CD14-positive monocyte (primary cell): ENCODE data around the gene SUPT5H. TPM values are rescaled to one million over a fixed set of nuclear protein-coding genes. Genes with fewer than 3 reads are reported as not detected.

ENCODE experiments used
- DNase-seq, 3 donors: peaks; one replicate each; pipeline ENCODE4 v3.0.0-alpha.2; 2011 to 2022
- H2AFZ ChIP-seq: 2 replicates; pipeline ENCODE4 v1.6.0; 2012; ENCODE audit warnings: mild to moderate bottlenecking, low read depth, low read length, inconsistent platforms; ENCODE audit not compliant: insufficient read depth, poor library complexity, severe bottlenecking
- H3K27ac ChIP-seq, 2 donors: 1 replicate in 1 of 2; 2 replicates in 1 of 2; pipeline ENCODE4 v1.5.1; 2012 to 2013; ENCODE audit warnings: low read length in 2 of 2, control low read depth in 1 of 2, inconsistent platforms in 1 of 2, low read depth in 1 of 2, mild to moderate bottlenecking in 1 of 2
- H3K27me3 ChIP-seq, 2 donors: one replicate each; pipeline versions ENCODE4 v1.6.0 to v1.6.1; 2011 to 2013; ENCODE audit warnings: low read length in 2 of 2; ENCODE audit not compliant: control insufficient read depth in 2 of 2, insufficient read depth in 2 of 2
- H3K36me3 ChIP-seq, 2 donors: replicated peaks in 1 of 2; 1 replicate in 1 of 2; 2 replicates in 1 of 2; pipeline versions ENCODE4 v1.5.1 to v1.6.1; 2012 to 2013; ENCODE audit warnings: low read length in 2 of 2, control low read depth in 1 of 2, inconsistent platforms in 1 of 2, mild to moderate bottlenecking in 1 of 2; ENCODE audit not compliant: insufficient read depth in 2 of 2, control insufficient read depth in 1 of 2
- H3K4me1 ChIP-seq, 2 donors: 1 replicate in 1 of 2; 2 replicates in 1 of 2; pipeline versions ENCODE4 v1.5.1 to v1.6.1; 2012 to 2013; ENCODE audit warnings: low read length in 2 of 2, control low read depth in 1 of 2, inconsistent platforms in 1 of 2, mild to moderate bottlenecking in 1 of 2, moderate library complexity in 1 of 2; ENCODE audit not compliant: insufficient read depth in 2 of 2, control insufficient read depth in 1 of 2
- H3K4me2 ChIP-seq: replicated peaks from 2 replicates; pipeline ENCODE3; 2012; ENCODE audit warnings: low read length, moderate library complexity, mild to moderate bottlenecking; ENCODE audit not compliant: poor library complexity, severe bottlenecking; ENCODE audit errors: extremely low read depth
- H3K4me3 ChIP-seq, 3 experiments: fragments of 200-600 bp in 1 of 3; sonication (generic) in 1 of 3; replicated peaks in 1 of 3; 1 replicate in 2 of 3; 2 replicates in 1 of 3; pipeline ENCODE4 v1.5.1; 2011 to 2013; ENCODE audit warnings: low read length in 3 of 3, mild to moderate bottlenecking in 3 of 3, control low read depth in 2 of 3, low read depth in 2 of 3, inconsistent platforms in 1 of 3, moderate library complexity in 1 of 3
- H3K79me2 ChIP-seq: 2 replicates; pipeline ENCODE4 v1.6.0; 2012; ENCODE audit warnings: mild to moderate bottlenecking, control low read depth, inconsistent platforms, low read length, moderate library complexity; ENCODE audit not compliant: insufficient read depth
- H3K9ac ChIP-seq: 2 replicates; pipeline ENCODE4 v1.6.0; 2017; ENCODE audit warnings: low read length, mild to moderate bottlenecking; ENCODE audit not compliant: insufficient read depth, poor library complexity, severe bottlenecking
- H3K9me3 ChIP-seq, 2 donors: replicated peaks in 1 of 2; 1 replicate in 1 of 2; 2 replicates in 1 of 2; pipeline versions ENCODE4 v1.5.1 to v1.6.1; 2012 to 2013; ENCODE audit warnings: low read length in 2 of 2, control low read depth in 1 of 2; ENCODE audit not compliant: control insufficient read depth in 1 of 2, insufficient read depth in 1 of 2
- H4K20me1 ChIP-seq: 2 replicates; pipeline ENCODE4 v1.6.0; 2012; ENCODE audit warnings: mild to moderate bottlenecking, low read length, control low read depth, moderate library complexity; ENCODE audit not compliant: insufficient read depth
- H3K27ac Mint-ChIP-seq, 7 donors: one replicate each; pipeline ENCODE4 v1.8.0; 2020; ENCODE audit warnings: mild to moderate bottlenecking in 7 of 7, mixed read lengths in 7 of 7, moderate library complexity in 6 of 7, inconsistent platforms in 2 of 7
- H3K27me3 Mint-ChIP-seq, 3 donors: one replicate each; pipeline ENCODE4 v1.8.0; 2021 to 2022; ENCODE audit warnings: low read depth in 3 of 3, mild to moderate bottlenecking in 3 of 3, mixed read lengths in 3 of 3, moderate library complexity in 3 of 3, inconsistent platforms in 1 of 3
- H3K36me3 Mint-ChIP-seq, 2 donors: one replicate each; pipeline ENCODE4 v1.8.0; 2020; ENCODE audit warnings: mixed read lengths in 2 of 2, inconsistent platforms in 1 of 2, mild to moderate bottlenecking in 1 of 2
- H3K4me1 Mint-ChIP-seq: one replicate; pipeline ENCODE4 v1.8.0; 2020; ENCODE audit warnings: mild to moderate bottlenecking, mixed read lengths
- H3K4me3 Mint-ChIP-seq, 2 donors: one replicate each; pipeline ENCODE4 v1.8.0; 2020; ENCODE audit warnings: mild to moderate bottlenecking in 2 of 2, mixed read lengths in 2 of 2, moderate library complexity in 1 of 2
- H3K9me3 Mint-ChIP-seq, 7 donors: one replicate each; pipeline ENCODE4 v1.8.0; 2020 to 2022; ENCODE audit warnings: mixed read lengths in 7 of 7, mild to moderate bottlenecking in 6 of 7, moderate library complexity in 6 of 7, inconsistent platforms in 2 of 7
- WGBS: methylation state at CpG from one replicate; pipeline ENCODE4 v1.1.5; 2013; ENCODE audit warnings: missing lambda C conversion rate; ENCODE audit not compliant: insufficient coverage; 5-methylcytosine and 5-hydroxymethylcytosine counted together
- intact Hi-C, 2 donors: fragments of 100-400 bp; cut with micrococcal nuclease; formaldehyde crosslinking; loops; one replicate each; pipeline versions ENCODE4 v1.15.0 to v1.15.1; 2023
- polyA plus RNA-seq, 3 donors: library from polyadenylated mRNA; depleted of rRNA in 1 of 3; unstranded in 2 of 3; stranded (reverse) in 1 of 3; fragments of 300-500 nt in 2 of 3; fragments of >200 nt in 1 of 3; fragmentation: Illumina TruSeq in 2 of 3; gene quantifications; 1 replicate in 2 of 3; 2 replicates in 1 of 3; pipeline ENCODE4 v1.2.3, GENCODE V29; 2012 to 2021
- TF ChIP-seq, protein P1 (sequence below): fragments of 200-600 bp; IDR thresholded peaks from one replicate; pipeline ENCODE4 v1.8.0; 2022; ENCODE audit warnings: antibody characterized with exemption, mild to moderate bottlenecking

SUPT5H gene
- polyA plus RNA-seq, 3 donors = 43.6 to 83.2 (median 50.7) TPM

DNA sequence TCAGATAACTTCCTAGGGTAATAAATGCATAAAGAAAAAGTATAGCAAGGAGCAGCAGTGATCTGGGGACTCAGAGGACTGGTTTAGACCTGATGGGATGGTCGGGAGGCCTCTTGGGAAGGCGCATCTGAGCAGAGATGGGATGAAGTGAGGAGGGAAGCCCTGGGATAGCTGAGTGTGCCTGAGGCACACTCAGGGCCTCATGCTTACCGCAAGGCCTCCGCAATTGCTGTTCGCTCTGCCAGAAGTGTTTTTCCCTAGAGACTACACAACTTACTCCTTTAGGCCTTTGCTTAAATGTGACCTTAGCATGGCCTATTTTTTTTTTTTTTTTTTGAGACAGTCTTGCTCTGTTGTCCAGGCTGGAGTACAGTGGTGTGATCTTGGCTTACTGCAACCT, 49.3 kb downstream of the SUPT5H start:
- no peak overlapping the region for H3K9ac ChIP-seq
- peaks cover 19 to 21% of the 10 kb centered on the region in 2 donors for H3K36me3 Mint-ChIP-seq
- 100% methylated on average over 2 of the region's 5 CpGs for WGBS
- H2AFZ ChIP-seq = no peak overlapping the region
- H3K27me3 Mint-ChIP-seq = peaks cover 38 to 44% (median 43%) of the 10 kb centered on the region in 3 donors
- TF ChIP-seq, protein P1, sequence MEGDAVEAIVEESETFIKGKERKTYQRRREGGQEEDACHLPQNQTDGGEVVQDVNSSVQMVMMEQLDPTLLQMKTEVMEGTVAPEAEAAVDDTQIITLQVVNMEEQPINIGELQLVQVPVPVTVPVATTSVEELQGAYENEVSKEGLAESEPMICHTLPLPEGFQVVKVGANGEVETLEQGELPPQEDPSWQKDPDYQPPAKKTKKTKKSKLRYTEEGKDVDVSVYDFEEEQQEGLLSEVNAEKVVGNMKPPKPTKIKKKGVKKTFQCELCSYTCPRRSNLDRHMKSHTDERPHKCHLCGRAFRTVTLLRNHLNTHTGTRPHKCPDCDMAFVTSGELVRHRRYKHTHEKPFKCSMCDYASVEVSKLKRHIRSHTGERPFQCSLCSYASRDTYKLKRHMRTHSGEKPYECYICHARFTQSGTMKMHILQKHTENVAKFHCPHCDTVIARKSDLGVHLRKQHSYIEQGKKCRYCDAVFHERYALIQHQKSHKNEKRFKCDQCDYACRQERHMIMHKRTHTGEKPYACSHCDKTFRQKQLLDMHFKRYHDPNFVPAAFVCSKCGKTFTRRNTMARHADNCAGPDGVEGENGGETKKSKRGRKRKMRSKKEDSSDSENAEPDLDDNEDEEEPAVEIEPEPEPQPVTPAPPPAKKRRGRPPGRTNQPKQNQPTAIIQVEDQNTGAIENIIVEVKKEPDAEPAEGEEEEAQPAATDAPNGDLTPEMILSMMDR = no peak
- peaks cover 0 to 7% of the 10 kb centered on the region in 2 donors for H3K9me3 ChIP-seq
- H3K4me3 ChIP-seq = no peak overlapping the region
- H3K27me3 ChIP-seq = peaks cover 19 to 32% of the 10 kb centered on the region in 2 donors
- DNase-seq = no peak
- intact Hi-C loops = loop anchor here in 1 of 2 donors (10.0 kb wide), 1 partner anchor 180 kb away; no protein-coding TSS in a partner anchor
- H3K4me2 ChIP-seq = no peak overlapping the region
- H3K27ac Mint-ChIP-seq = no peak overlapping the region
- H4K20me1 ChIP-seq = no peaks in the 10 kb centered on the region
- no peak overlapping the region for H3K4me3 Mint-ChIP-seq
- H3K4me1 Mint-ChIP-seq = peaks cover 8% of the 10 kb centered on the region
- H3K9me3 Mint-ChIP-seq = peaks cover 0 to 14% (median 3%) of the 10 kb centered on the region in 7 donors
- no peak overlapping the region for H3K27ac ChIP-seq
- no peaks in the 10 kb centered on the region for H3K79me2 ChIP-seq
- H3K4me1 ChIP-seq = peaks cover 0 to 5% of the 10 kb centered on the region in 2 donors
- peaks cover 12 to 19% of the 10 kb centered on the region in 2 donors for H3K36me3 ChIP-seq

DNA sequence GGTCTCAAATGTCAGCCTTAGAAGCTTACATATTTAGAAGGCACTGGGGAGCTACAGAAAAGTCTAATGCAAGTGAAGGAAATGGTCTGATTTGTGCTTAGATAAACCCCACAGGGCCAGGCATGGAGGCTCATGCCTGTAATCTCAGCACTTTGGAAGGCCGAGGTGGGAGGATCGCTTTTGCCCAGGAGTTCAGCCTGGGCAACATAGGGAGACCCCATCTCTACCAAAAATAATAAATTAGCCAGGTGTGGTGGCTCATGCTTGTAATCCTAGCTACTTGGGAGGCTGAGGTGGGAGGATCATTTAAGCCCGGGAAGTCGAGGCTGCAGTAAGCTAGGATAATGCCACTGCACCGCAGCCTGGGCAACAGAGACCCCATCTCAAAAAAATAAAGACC, 50.7 kb downstream of the SUPT5H start:
- Mint-ChIP-seq H3K4me1 (peaks cover 8% of the 10 kb centered on the region), H3K27me3 (peaks cover 52 to 58% (median 57%) of the 10 kb centered on the region in 3 donors), H3K27ac (no peak overlapping the region), H3K4me3 (no peak overlapping the region), H3K36me3 (peaks cover 8 to 12% of the 10 kb centered on the region in 2 donors), H3K9me3 (peaks cover 0 to 20% (median 3%) of the 10 kb centered on the region in 7 donors)
- Histone ChIP-seq H3K4me2 (no peak overlapping the region), H3K79me2 (no peaks in the 10 kb centered on the region), H3K27ac (no peak overlapping the region), H3K9me3 (peaks cover 0 to 7% of the 10 kb centered on the region in 2 donors), H4K20me1 (no peaks in the 10 kb centered on the region), H3K4me1 (peaks cover 0 to 5% of the 10 kb centered on the region in 2 donors), H3K4me3 (no peak overlapping the region), H2AFZ (no peak overlapping the region), H3K27me3 (peaks cover 30 to 46% of the 10 kb centered on the region in 2 donors), H3K36me3 (peaks cover under 1 to 8% of the 10 kb centered on the region in 2 donors), H3K9ac (no peak overlapping the region)
- TF ChIP-seq, protein P1 = no peak
- intact Hi-C loops = loop anchor here in 1 of 2 donors (10.0 kb wide), 1 partner anchor 179 kb away; no protein-coding TSS in a partner anchor
- no peak for DNase-seq
- no CpG with 5 or more reads among the region's 5 CpGs for WGBS
